C4-2B (cell line): Measurements from ENCODE around the gene BTN3A1.

ENCODE experiments used
- ZFX ChIP-seq: fragments of 450-650 bp; IDR thresholded peaks from 2 replicates; pipeline ENCODE4 v1.6.1; 2017
- TF ChIP-seq, protein P1 (sequence below): fragments of 450-650 bp; conservative IDR thresholded peaks from 2 replicates; pipeline ENCODE4 v1.5.1; 2017; ENCODE audit warnings: mild to moderate bottlenecking

GRCh38 chr6:26432627-26433201 lies 30.6 kb downstream of the BTN3A1 start:
- TF ChIP-seq, protein P1, sequence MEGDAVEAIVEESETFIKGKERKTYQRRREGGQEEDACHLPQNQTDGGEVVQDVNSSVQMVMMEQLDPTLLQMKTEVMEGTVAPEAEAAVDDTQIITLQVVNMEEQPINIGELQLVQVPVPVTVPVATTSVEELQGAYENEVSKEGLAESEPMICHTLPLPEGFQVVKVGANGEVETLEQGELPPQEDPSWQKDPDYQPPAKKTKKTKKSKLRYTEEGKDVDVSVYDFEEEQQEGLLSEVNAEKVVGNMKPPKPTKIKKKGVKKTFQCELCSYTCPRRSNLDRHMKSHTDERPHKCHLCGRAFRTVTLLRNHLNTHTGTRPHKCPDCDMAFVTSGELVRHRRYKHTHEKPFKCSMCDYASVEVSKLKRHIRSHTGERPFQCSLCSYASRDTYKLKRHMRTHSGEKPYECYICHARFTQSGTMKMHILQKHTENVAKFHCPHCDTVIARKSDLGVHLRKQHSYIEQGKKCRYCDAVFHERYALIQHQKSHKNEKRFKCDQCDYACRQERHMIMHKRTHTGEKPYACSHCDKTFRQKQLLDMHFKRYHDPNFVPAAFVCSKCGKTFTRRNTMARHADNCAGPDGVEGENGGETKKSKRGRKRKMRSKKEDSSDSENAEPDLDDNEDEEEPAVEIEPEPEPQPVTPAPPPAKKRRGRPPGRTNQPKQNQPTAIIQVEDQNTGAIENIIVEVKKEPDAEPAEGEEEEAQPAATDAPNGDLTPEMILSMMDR = no peak
- TF ChIP-seq ZFX = no peak
